GM12873 (cell line): Measurements from ENCODE around the gene NPNT.

Experiments used
- CTCF ChIP-seq: IDR thresholded peaks from 2 replicates; pipeline ENCODE4 v1.5.1; 2012; ENCODE audit warnings: low read depth, mild to moderate bottlenecking, moderate library complexity, low read length, control low read depth; ENCODE audit not compliant: insufficient read depth; ENCODE audit errors: missing control alignments

NPNT gene

GRCh38 chr4:105894660-105895582, at the start of gene NPNT:
NPNT (plus strand) TSS chr4:105895471; CDS start chr4:105895653, 182 bp downstream.
- no peak for TF ChIP-seq CTCF

GRCh38 chr4:105845559-105845958, 49.7 kb upstream of the NPNT start:
- TF ChIP-seq CTCF = no peak

GRCh38 chr4:105851196-105851595, 44.1 kb upstream of the NPNT start:
- no peak for TF ChIP-seq CTCF

GRCh38 chr4:105858466-105859040, 36.7 kb upstream of the NPNT start:
- TF ChIP-seq CTCF = no peak

- no peak for TF ChIP-seq CTCF
These were observed 36.0 kb upstream of the NPNT start for GRCh38 chr4:105859233-105859632.

- TF ChIP-seq CTCF = no peak
These were observed 24.3 kb upstream of the NPNT start for GRCh38 chr4:105870963-105871362.

- TF ChIP-seq CTCF = no peak
These were observed 23.3 kb upstream of the NPNT start for GRCh38 chr4:105871997-105872396.
